Effector memory CD4-positive, alpha-beta T cell (primary cell): ENCODE measurements around the gene ZNF792.
"Not testable (repeated sequence)": the region's sequence is repeated elsewhere in the genome, so short reads cannot be mapped to it uniquely, and the experiment has no call there.

Experiments
- DNase-seq, 3 donors: peaks; one replicate each; pipeline ENCODE4 v3.0.0-alpha.2; 2020
- H3K27ac ChIP-seq: 2 replicates; pipeline ENCODE4 v1.7.0; 2013; ENCODE audit warnings: mild to moderate bottlenecking, low read length, moderate library complexity; ENCODE audit not compliant: insufficient read depth, poor library complexity, severe bottlenecking
- H3K27me3 ChIP-seq: replicated peaks from 2 replicates; pipeline ENCODE4 v1.7.0; 2013; ENCODE audit warnings: mild to moderate bottlenecking, low read length; ENCODE audit not compliant: insufficient read depth, control insufficient read depth, poor library complexity, severe bottlenecking
- H3K36me3 ChIP-seq: 2 replicates; pipeline ENCODE4 v1.7.0; 2013; ENCODE audit warnings: mild to moderate bottlenecking, low read length, moderate library complexity; ENCODE audit not compliant: control insufficient read depth, insufficient read depth
- H3K4me1 ChIP-seq: 2 replicates; pipeline ENCODE4 v1.7.0; 2013; ENCODE audit warnings: low read length, mild to moderate bottlenecking; ENCODE audit not compliant: control insufficient read depth, insufficient read depth, poor library complexity, severe bottlenecking
- H3K4me3 ChIP-seq: 2 replicates; pipeline ENCODE4 v1.7.0; 2013; ENCODE audit warnings: low read length, low read depth, mild to moderate bottlenecking; ENCODE audit not compliant: insufficient read depth, poor library complexity, severe bottlenecking
- H3K9me3 ChIP-seq: 2 replicates; pipeline ENCODE4 v1.7.0; 2013; ENCODE audit warnings: mild to moderate bottlenecking, low read length, moderate library complexity; ENCODE audit not compliant: control insufficient read depth
- total RNA-seq, 3 donors: gene quantifications; one replicate each; lab custom pipeline; 2026; lab: John Stamatoyannopoulos, UW

ZNF792 gene
- 29.0 to 35.6 (median 29.2) reads per million in 3 donors for total RNA-seq

GRCh38 chr19:34963573-34964406 lies at the start of gene ZNF792:
ZNF792 (minus strand) TSS chr19:34964229; CDS start chr19:34963662, 567 bp downstream.
- no peaks in the 10 kb centered on the region for H3K27me3 ChIP-seq
- H3K36me3 ChIP-seq = peaks cover 35% of the 10 kb centered on the region
- peaks cover 34% of the 10 kb centered on the region for H3K9me3 ChIP-seq
- H3K4me1 ChIP-seq = peaks cover 9% of the 10 kb centered on the region
- DNase-seq = peak; percentile 7 to 24 (median 11)
- peak within 1 kb of the TSS; percentile 88 for H3K4me3 ChIP-seq
- peak within 1 kb of the TSS; percentile 61 for H3K27ac ChIP-seq

GRCh38 chr19:35013041-35013819 lies 49.2 kb upstream of the ZNF792 start:
- Histone ChIP-seq H3K27me3 (no peaks in the 10 kb centered on the region), H3K36me3 (peaks cover 56% of the 10 kb centered on the region), H3K27ac (peak overlapping the region; percentile 66), H3K4me3 (peak overlapping the region; percentile 24), H3K4me1 (peaks cover 55% of the 10 kb centered on the region), H3K9me3 (no peaks in the 10 kb centered on the region)
- DNase-seq = peak; percentile 73 to 75 (median 73)

GRCh38 chr19:35011737-35012682 lies 48.0 kb upstream of the ZNF792 start:
- Histone ChIP-seq H3K9me3 (no peaks in the 10 kb centered on the region), H3K4me1 (peaks cover 55% of the 10 kb centered on the region), H3K27me3 (no peaks in the 10 kb centered on the region), H3K4me3 (no peak overlapping the region), H3K36me3 (peaks cover 44% of the 10 kb centered on the region), H3K27ac (peak overlapping the region; percentile 66)
- no peak for DNase-seq

- Histone ChIP-seq H3K36me3 (peaks cover 43% of the 10 kb centered on the region), H3K9me3 (no peaks in the 10 kb centered on the region), H3K27ac (peak overlapping the region; percentile 39), H3K27me3 (no peaks in the 10 kb centered on the region), H3K4me3 (no peak overlapping the region), H3K4me1 (peaks cover 55% of the 10 kb centered on the region)
- peak in 1 of 3 donors; percentile 25 for DNase-seq
These were observed 47.2 kb upstream of the ZNF792 start for GRCh38 chr19:35011091-35011689.

GRCh38 chr19:35009424-35010415 lies 45.7 kb upstream of the ZNF792 start:
- Histone ChIP-seq H3K4me3 (no peak overlapping the region), H3K27ac (no peak overlapping the region), H3K36me3 (peaks cover 40% of the 10 kb centered on the region), H3K4me1 (peaks cover 42% of the 10 kb centered on the region), H3K27me3 (no peaks in the 10 kb centered on the region), H3K9me3 (no peaks in the 10 kb centered on the region)
- no peak for DNase-seq

GRCh38 chr19:35008891-35009341 lies 44.9 kb upstream of the ZNF792 start:
- H3K4me1 ChIP-seq = peaks cover 42% of the 10 kb centered on the region
- H3K27me3 ChIP-seq = no peaks in the 10 kb centered on the region
- no peaks in the 10 kb centered on the region for H3K9me3 ChIP-seq
- no peak overlapping the region for H3K4me3 ChIP-seq
- H3K36me3 ChIP-seq = peaks cover 40% of the 10 kb centered on the region
- DNase-seq = no peak
- no peak overlapping the region for H3K27ac ChIP-seq

GRCh38 chr19:35007427-35007826 lies 43.4 kb upstream of the ZNF792 start:
- not testable (repeated sequence) for H3K27ac ChIP-seq, H3K4me3 ChIP-seq, DNase-seq, H3K9me3 ChIP-seq, H3K27me3 ChIP-seq
- peaks cover 37% of the 10 kb centered on the region for H3K4me1 ChIP-seq
- peaks cover 40% of the 10 kb centered on the region for H3K36me3 ChIP-seq

GRCh38 chr19:35006999-35007365 lies 43.0 kb upstream of the ZNF792 start:
- Histone ChIP-seq H3K27ac (no peak overlapping the region), H3K36me3 (peaks cover 40% of the 10 kb centered on the region), H3K27me3 (no peaks in the 10 kb centered on the region), H3K4me1 (peaks cover 37% of the 10 kb centered on the region), H3K9me3 (no peaks in the 10 kb centered on the region), H3K4me3 (no peak overlapping the region)
- no peak for DNase-seq
